ENCODE data around the gene DOCK1.

Gene DOCK1

GRCh38 chr10:127326883-127327282 lies 421.7 kb downstream of the DOCK1 start:
- no peak for DNase-seq (ENCODE audit: low read depth)
- no peak for TF ChIP-seq CTCF (IDR thresholded peaks at IDR 0.05; ENCODE audit: control insufficient read depth, insufficient read depth, low read depth, low read length, missing control alignments)
- no peak overlapping the region for H3K4me3 ChIP-seq (ENCODE audit: control insufficient read depth, low read depth, low read length)

- TF ChIP-seq CTCF (IDR thresholded peaks at IDR 0.05; ENCODE audit: control insufficient read depth, insufficient read depth, low read depth, low read length, missing control alignments), result no peak
- DNase-seq (ENCODE audit: low read depth), result no peak
These were observed 426.5 kb downstream of the DOCK1 start for GRCh38 chr10:127331696-127332095.

GRCh38 chr10:127332631-127333030 lies 427.4 kb downstream of the DOCK1 start:
- TF ChIP-seq CTCF (IDR thresholded peaks at IDR 0.05; ENCODE audit: control insufficient read depth, insufficient read depth, low read depth, low read length, missing control alignments), result no peak
- no peak for DNase-seq (ENCODE audit: low read depth)
- no peak overlapping the region for H3K4me3 ChIP-seq (ENCODE audit: control insufficient read depth, low read depth, low read length)

More at GRCh38 chr10:127331696-127332095, 426.5 kb downstream of the DOCK1 start:
- no peak overlapping the region for H3K4me3 ChIP-seq (ENCODE audit: control insufficient read depth, low read depth, low read length)

- DNase-seq (ENCODE audit: low read depth), result no peak
- no peak overlapping the region for H3K4me3 ChIP-seq (ENCODE audit: control insufficient read depth, low read depth, low read length)
- TF ChIP-seq CTCF (IDR thresholded peaks at IDR 0.05; ENCODE audit: control insufficient read depth, insufficient read depth, low read depth, low read length, missing control alignments), result no peak
These were observed 432.6 kb downstream of the DOCK1 start for GRCh38 chr10:127337801-127338200.

GRCh38 chr10:127338399-127339110 lies 433.3 kb downstream of the DOCK1 start:
- TF ChIP-seq CTCF (IDR thresholded peaks at IDR 0.05; ENCODE audit: control insufficient read depth, insufficient read depth, low read depth, low read length, missing control alignments), result no peak
- no peak overlapping the region for H3K4me3 ChIP-seq (ENCODE audit: control insufficient read depth, low read depth, low read length)
- DNase-seq (ENCODE audit: low read depth), result no peak

- peak; percentile 32 for DNase-seq (ENCODE audit: low read depth)
- H3K4me3 ChIP-seq (ENCODE audit: control insufficient read depth, low read depth, low read length), result no peak overlapping the region
- TF ChIP-seq CTCF (IDR thresholded peaks at IDR 0.05; ENCODE audit: control insufficient read depth, insufficient read depth, low read depth, low read length, missing control alignments), result no peak
These were observed 438.6 kb downstream of the DOCK1 start for GRCh38 chr10:127343821-127344220.
